DOHH2 (cell line): ENCODE measurements around the gene MXD3.

Experiments
- H3F3A ChIP-seq: fragments of 200-600 bp; sonication (generic), shearing (Covaris generic); 2 replicates; pipeline ENCODE4 v1.6.0; 2016; ENCODE audit warnings: antibody characterized with exemption, mild to moderate bottlenecking; ENCODE audit not compliant: control insufficient read depth, insufficient read depth
- H3K27ac ChIP-seq: fragments of 200-600 bp; sonication (generic); 2 replicates; pipeline ENCODE4 v1.5.1; 2014; ENCODE audit warnings: low read depth, mild to moderate bottlenecking, low read length, moderate library complexity
- H3K27me3 ChIP-seq: fragments of 200-600 bp; sonication (generic); 2 replicates; pipeline ENCODE4 v1.6.1; 2014; ENCODE audit warnings: mild to moderate bottlenecking, low read length, mixed read lengths; ENCODE audit not compliant: control insufficient read depth
- H3K36me3 ChIP-seq: fragments of 200-600 bp; sonication (generic); 2 replicates; pipeline ENCODE4 v1.6.1; 2014; ENCODE audit warnings: mild to moderate bottlenecking, low read length, moderate library complexity, mixed read lengths; ENCODE audit not compliant: control insufficient read depth
- H3K4me1 ChIP-seq: fragments of 200-600 bp; sonication (generic); 2 replicates; pipeline ENCODE4 v1.6.1; 2014; ENCODE audit warnings: mild to moderate bottlenecking, low read length, mixed read lengths; ENCODE audit not compliant: control insufficient read depth
- H3K4me2 ChIP-seq: fragments of 200-600 bp; sonication (generic); 2 replicates; pipeline ENCODE4 v1.6.0; 2014; ENCODE audit warnings: mild to moderate bottlenecking, low read length, moderate library complexity
- H3K4me3 ChIP-seq: fragments of 200-600 bp; sonication (generic); 2 replicates; pipeline ENCODE4 v1.5.1; 2014; ENCODE audit warnings: mild to moderate bottlenecking, low read length, mixed read lengths
- H3K79me2 ChIP-seq: fragments of 200-600 bp; sonication (generic); 2 replicates; pipeline ENCODE4 v1.6.1; 2014; ENCODE audit warnings: mild to moderate bottlenecking, low read length, mixed read lengths; ENCODE audit not compliant: control insufficient read depth
- H3K9me2 ChIP-seq: fragments of 200-600 bp; sonication (generic); replicated peaks from 2 replicates; pipeline ENCODE4 v1.6.1; 2014; ENCODE audit warnings: mild to moderate bottlenecking, low read length, mixed read lengths; ENCODE audit not compliant: control insufficient read depth
- H3K9me3 ChIP-seq: fragments of 200-600 bp; sonication (generic); 2 replicates; pipeline ENCODE4 v1.6.1; 2014; ENCODE audit warnings: antibody characterized with exemption, low read length, mixed read lengths; ENCODE audit not compliant: control insufficient read depth, insufficient read depth
- H4K20me1 ChIP-seq: fragments of 200-600 bp; sonication (generic); 2 replicates; pipeline ENCODE4 v1.6.0; 2014; ENCODE audit warnings: low read depth, mild to moderate bottlenecking, antibody characterized with exemption, low read length, moderate library complexity; ENCODE audit not compliant: control insufficient read depth, insufficient read depth
- EZH2phosphoT487 ChIP-seq: fragments of 200-600 bp; sonication (generic); IDR thresholded peaks from 2 replicates; pipeline ENCODE4 v1.6.1; 2017; ENCODE audit warnings: borderline replicate concordance, mild to moderate bottlenecking, antibody characterized with exemption, low read length, moderate library complexity, mixed read lengths
- TF ChIP-seq, protein P1 (sequence below): fragments of 200-600 bp; sonication (generic); IDR thresholded peaks from one replicate; pipeline ENCODE4 v1.5.1; 2014; ENCODE audit warnings: antibody characterized with exemption, mild to moderate bottlenecking, low read depth, low read length; ENCODE audit not compliant: poor library complexity, severe bottlenecking

The MXD3 gene

GRCh38 chr5:177301503-177302165 lies 10.1 kb downstream of the MXD3 start:
- H3K4me3 ChIP-seq, result peak overlapping the region; percentile 99
- H3K9me2 ChIP-seq, result no peaks in the 10 kb centered on the region
- H3F3A ChIP-seq, result peaks cover 39% of the 10 kb centered on the region
- no peaks in the 10 kb centered on the region for H3K9me3 ChIP-seq
- peak overlapping the region; percentile 69 for H3K27ac ChIP-seq
- peaks cover 79% of the 10 kb centered on the region for H3K36me3 ChIP-seq
- no peaks in the 10 kb centered on the region for H3K27me3 ChIP-seq
- peak overlapping the region; percentile 76 for H3K4me2 ChIP-seq
- H3K4me1 ChIP-seq, result peaks cover 69% of the 10 kb centered on the region
- TF ChIP-seq, protein P1, sequence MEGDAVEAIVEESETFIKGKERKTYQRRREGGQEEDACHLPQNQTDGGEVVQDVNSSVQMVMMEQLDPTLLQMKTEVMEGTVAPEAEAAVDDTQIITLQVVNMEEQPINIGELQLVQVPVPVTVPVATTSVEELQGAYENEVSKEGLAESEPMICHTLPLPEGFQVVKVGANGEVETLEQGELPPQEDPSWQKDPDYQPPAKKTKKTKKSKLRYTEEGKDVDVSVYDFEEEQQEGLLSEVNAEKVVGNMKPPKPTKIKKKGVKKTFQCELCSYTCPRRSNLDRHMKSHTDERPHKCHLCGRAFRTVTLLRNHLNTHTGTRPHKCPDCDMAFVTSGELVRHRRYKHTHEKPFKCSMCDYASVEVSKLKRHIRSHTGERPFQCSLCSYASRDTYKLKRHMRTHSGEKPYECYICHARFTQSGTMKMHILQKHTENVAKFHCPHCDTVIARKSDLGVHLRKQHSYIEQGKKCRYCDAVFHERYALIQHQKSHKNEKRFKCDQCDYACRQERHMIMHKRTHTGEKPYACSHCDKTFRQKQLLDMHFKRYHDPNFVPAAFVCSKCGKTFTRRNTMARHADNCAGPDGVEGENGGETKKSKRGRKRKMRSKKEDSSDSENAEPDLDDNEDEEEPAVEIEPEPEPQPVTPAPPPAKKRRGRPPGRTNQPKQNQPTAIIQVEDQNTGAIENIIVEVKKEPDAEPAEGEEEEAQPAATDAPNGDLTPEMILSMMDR, result no peak
- no peak for TF ChIP-seq EZH2phosphoT487
- H4K20me1 ChIP-seq, result peaks cover 13% of the 10 kb centered on the region; the same call in 1 of the 2 replicates
- peaks cover 62% of the 10 kb centered on the region for H3K79me2 ChIP-seq

GRCh38 chr5:177300951-177301350 lies 10.7 kb downstream of the MXD3 start:
- TF ChIP-seq, protein P1, result no peak
- TF ChIP-seq EZH2phosphoT487, result no peak
- Histone ChIP-seq H3K4me3 (peak overlapping the region; percentile 35), H3K79me2 (peaks cover 58% of the 10 kb centered on the region), H3K27me3 (no peaks in the 10 kb centered on the region), H3K4me2 (peak overlapping the region; percentile 76), H3K9me3 (no peaks in the 10 kb centered on the region), H4K20me1 (peaks cover 13% of the 10 kb centered on the region; the same call in 1 of the 2 replicates), H3K27ac (peak overlapping the region; percentile 69), H3F3A (peaks cover 39% of the 10 kb centered on the region), H3K4me1 (peaks cover 72% of the 10 kb centered on the region), H3K9me2 (no peaks in the 10 kb centered on the region), H3K36me3 (peaks cover 79% of the 10 kb centered on the region)

DNA sequence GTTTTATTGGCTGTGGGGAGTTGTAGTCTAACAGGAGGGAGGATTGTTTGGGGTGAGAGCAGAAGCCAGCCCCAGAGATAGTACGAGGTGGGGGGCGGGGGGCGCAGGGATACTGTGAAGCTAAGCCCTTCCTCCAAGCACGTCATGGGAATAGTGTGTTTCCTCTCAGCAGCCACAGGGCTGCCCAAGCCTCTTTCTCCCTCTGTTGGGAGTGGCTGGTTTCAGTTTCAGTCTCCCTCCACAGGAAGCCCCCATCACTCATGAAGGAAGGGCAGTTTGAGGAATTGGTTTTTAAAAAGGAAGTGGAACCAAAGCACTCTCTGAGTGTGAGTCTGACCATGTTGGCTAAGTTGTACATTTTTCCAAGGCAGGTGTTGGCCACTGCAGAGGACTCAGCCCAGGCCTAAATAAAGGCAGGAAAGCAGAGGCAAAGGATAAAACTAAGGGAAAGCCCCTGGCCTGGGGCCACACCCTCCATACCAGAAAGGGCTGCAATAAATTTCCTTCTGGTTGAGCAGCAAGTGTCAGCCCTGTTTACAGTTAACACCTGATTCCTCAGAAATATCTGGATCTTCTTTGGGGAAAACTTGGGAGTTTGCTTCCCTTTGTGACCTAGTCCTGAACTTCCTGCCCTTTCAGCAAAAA lies 11.3 kb downstream of the MXD3 start:
- Histone ChIP-seq H3K4me1 (peaks cover 71% of the 10 kb centered on the region), H3K4me3 (peak overlapping the region; percentile 35), H3K9me2 (no peaks in the 10 kb centered on the region), H3K27ac (peak overlapping the region; percentile 69), H3K27me3 (no peaks in the 10 kb centered on the region), H4K20me1 (peaks cover 13% of the 10 kb centered on the region; the same call in 1 of the 2 replicates), H3K9me3 (no peaks in the 10 kb centered on the region), H3K36me3 (peaks cover 79% of the 10 kb centered on the region), H3K79me2 (peaks cover 52% of the 10 kb centered on the region), H3K4me2 (peak overlapping the region; percentile 76), H3F3A (peaks cover 39% of the 10 kb centered on the region)
- TF ChIP-seq, protein P1, result no peak
- no peak for TF ChIP-seq EZH2phosphoT487
